LNCaP clone FGC (cell line): Measurements from ENCODE around the gene REPS2.

Experiments
- DNase-seq: peaks from one replicate; pipeline ENCODE4 v3.0.0-alpha.2; 2011; ENCODE audit warnings: low read depth
- H3K4me3 ChIP-seq: 2 replicates; pipeline ENCODE4 v1.5.1; 2011; ENCODE audit warnings: mild to moderate bottlenecking, low read depth, low read length, control low read depth
- CTCF ChIP-seq: IDR thresholded peaks from 2 replicates; pipeline ENCODE4 v1.5.1; 2012; ENCODE audit warnings: mild to moderate bottlenecking; ENCODE audit not compliant: control insufficient read depth, insufficient read depth; ENCODE audit errors: extremely low read depth

Gene REPS2

GRCh38 chrX:17053502-17053901 is 107.0 kb downstream of the REPS2 start:
- no peak for DNase-seq
- H3K4me3 ChIP-seq = no peak overlapping the region
- TF ChIP-seq CTCF = no peak

GRCh38 chrX:17056868-17057608 is 110.6 kb downstream of the REPS2 start:
- no peak for DNase-seq
- no peak overlapping the region for H3K4me3 ChIP-seq
- no peak for TF ChIP-seq CTCF

- no peak for DNase-seq
- no peak for TF ChIP-seq CTCF
- no peak overlapping the region for H3K4me3 ChIP-seq
Measured at GRCh38 chrX:17062065-17062464, 115.6 kb downstream of the REPS2 start.

- TF ChIP-seq CTCF = no peak
- H3K4me3 ChIP-seq = no peak overlapping the region
- DNase-seq = no peak
Measured at GRCh38 chrX:17065100-17065499, 118.6 kb downstream of the REPS2 start.

GRCh38 chrX:17067534-17067933 is 121.1 kb downstream of the REPS2 start:
- H3K4me3 ChIP-seq = no peak overlapping the region
- no peak for TF ChIP-seq CTCF
- DNase-seq = no peak

- TF ChIP-seq CTCF = no peak
- DNase-seq = no peak
- no peak overlapping the region for H3K4me3 ChIP-seq
Measured at GRCh38 chrX:17072301-17072700, 125.8 kb downstream of the REPS2 start.

GRCh38 chrX:17072721-17073230 is 126.3 kb downstream of the REPS2 start:
- no peak overlapping the region for H3K4me3 ChIP-seq
- no peak for TF ChIP-seq CTCF
- peak; percentile 69 for DNase-seq
